Upper lobe of left lung (tissue), 6 donors: ENCODE measurements around the gene DAPK3. TPM values are rescaled to one million over a fixed set of nuclear protein-coding genes. Genes with fewer than 3 reads are reported as not detected.

Source experiments
- ATAC-seq, 2 donors: fragments of 200-7000 bp; cut with Tn5 transposase; one replicate each; pipeline ENCODE4 v1.9.1; 2022; ENCODE audit warnings: mild to moderate bottlenecking in 2 of 2, moderate library complexity in 2 of 2; ENCODE audit not compliant: low FRiP score in 2 of 2
- DNase-seq, 2 donors: peaks; one replicate each; pipeline ENCODE4 v3.0.0-alpha.2; 2019 to 2020
- H3K27ac ChIP-seq, 4 donors: fragments of 200-600 bp; sonication (generic); one replicate each; pipeline ENCODE4 v1.5.1; 2016 to 2019
- H3K27me3 ChIP-seq, 4 donors: fragments of 200-600 bp; sonication (generic); one replicate each; pipeline ENCODE4 v1.5.1; 2017 to 2019
- H3K36me3 ChIP-seq, 4 donors: fragments of 200-600 bp; sonication (generic); one replicate each; pipeline ENCODE4 v1.5.1; 2016 to 2019
- H3K4me1 ChIP-seq, 4 donors: fragments of 200-600 bp; sonication (generic); one replicate each; pipeline ENCODE4 v1.5.1; 2018 to 2019
- H3K4me3 ChIP-seq, 4 donors: fragments of 200-600 bp; sonication (generic); one replicate each; pipeline ENCODE4 v1.5.1; 2017 to 2019; ENCODE audit warnings: mild to moderate bottlenecking in 2 of 4, moderate library complexity in 1 of 4
- H3K9me3 ChIP-seq, 4 donors: fragments of 200-600 bp; sonication (generic); one replicate each; pipeline ENCODE4 v1.5.1; 2018 to 2019
- EP300 ChIP-seq, 4 donors: sonication (generic); formaldehyde crosslinking; IDR thresholded peaks; one replicate each; pipeline ENCODE4 v1.5.1; 2017; ENCODE audit warnings: antibody characterized with exemption in 4 of 4, control low read depth in 2 of 4
- POLR2A ChIP-seq, 4 donors: fragments of 450-650 bp; IDR thresholded peaks; one replicate each; pipeline ENCODE4 v1.5.1; 2016 to 2017; ENCODE audit warnings: antibody characterized with exemption in 4 of 4, mild to moderate bottlenecking in 2 of 4
- POLR2AphosphoS5 ChIP-seq, 2 donors: sonication (generic); formaldehyde crosslinking; IDR thresholded peaks; one replicate each; pipeline ENCODE4 v1.5.1; 2017; ENCODE audit warnings: antibody characterized with exemption in 2 of 2
- WGBS, 2 donors: methylation state at CpG; one replicate each; pipeline ENCODE4 v1.1.5; 2017 to 2018; 5-methylcytosine and 5-hydroxymethylcytosine counted together
- total RNA-seq, 6 donors: library from RNA; depleted of rRNA in 4 of 6; stranded (reverse); fragments of >200 nt in 4 of 6; gene quantifications; one replicate each; pipeline versions ENCODE4 v1.1.0 to v1.2.1, GENCODE V29; 2016 to 2021
- TF ChIP-seq, protein P1 (sequence below), 6 experiments: fragments of 450-650 bp in 4 of 6; fragments of 200-600 bp in 2 of 6; sonication (generic) in 2 of 6; IDR thresholded peaks; one replicate each; pipeline ENCODE4 v1.5.1; 2016 to 2019; ENCODE audit warnings: antibody characterized with exemption in 6 of 6
- donor health status: DM: no; HTN: no; CAD: no; lungs with moderate emphysema.
- donor health status: DM: no; HTN: yes; CAD: no; lungs with severe emphysema.

DAPK3 gene
- total RNA-seq, 6 donors from 2014 or later: 54.3 to 107 (median 80.6) TPM

DNA sequence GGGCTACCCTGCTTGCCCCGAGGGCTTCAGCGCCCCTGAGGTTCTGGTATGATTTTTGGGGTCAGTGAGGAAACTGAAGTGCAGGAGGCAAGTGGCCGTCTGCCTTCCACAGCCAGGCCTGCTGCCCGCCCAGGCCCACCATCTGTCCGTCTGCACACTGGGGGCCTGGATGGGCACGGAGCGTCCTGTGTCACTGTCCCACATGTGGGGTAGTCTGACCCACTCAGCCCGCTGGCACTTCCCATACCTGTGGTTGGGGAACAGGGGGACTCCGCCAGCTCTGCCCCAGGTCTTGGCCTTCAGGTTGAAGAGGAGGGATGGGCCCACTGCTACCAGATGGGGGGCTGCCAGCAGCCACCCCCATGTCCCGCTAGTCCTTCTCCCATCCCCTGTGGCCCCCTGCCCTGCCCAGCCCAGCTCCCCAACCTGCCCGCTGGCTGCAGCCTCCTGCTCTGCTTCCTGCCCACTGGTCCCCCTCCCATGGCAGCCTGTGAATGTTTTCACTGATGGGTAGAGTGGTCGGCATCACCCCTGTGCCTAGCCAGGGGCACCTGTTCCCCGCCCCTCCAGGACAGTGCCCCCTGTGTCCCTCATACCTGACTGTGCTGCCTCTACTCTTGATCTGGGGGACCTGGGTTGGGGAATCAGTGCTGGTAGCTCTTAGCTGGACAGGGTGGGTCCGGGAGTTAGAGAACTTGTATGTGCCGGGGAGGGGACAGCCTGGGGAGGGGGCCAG, 46.2 kb upstream of the DAPK3 start:
- TF ChIP-seq POLR2A (IDR thresholded peaks at IDR 0.05) (no peak), EP300 (IDR thresholded peaks at IDR 0.05) (no peak), POLR2AphosphoS5 (IDR thresholded peaks at IDR 0.05) (no peak)
- TF ChIP-seq, protein P1, sequence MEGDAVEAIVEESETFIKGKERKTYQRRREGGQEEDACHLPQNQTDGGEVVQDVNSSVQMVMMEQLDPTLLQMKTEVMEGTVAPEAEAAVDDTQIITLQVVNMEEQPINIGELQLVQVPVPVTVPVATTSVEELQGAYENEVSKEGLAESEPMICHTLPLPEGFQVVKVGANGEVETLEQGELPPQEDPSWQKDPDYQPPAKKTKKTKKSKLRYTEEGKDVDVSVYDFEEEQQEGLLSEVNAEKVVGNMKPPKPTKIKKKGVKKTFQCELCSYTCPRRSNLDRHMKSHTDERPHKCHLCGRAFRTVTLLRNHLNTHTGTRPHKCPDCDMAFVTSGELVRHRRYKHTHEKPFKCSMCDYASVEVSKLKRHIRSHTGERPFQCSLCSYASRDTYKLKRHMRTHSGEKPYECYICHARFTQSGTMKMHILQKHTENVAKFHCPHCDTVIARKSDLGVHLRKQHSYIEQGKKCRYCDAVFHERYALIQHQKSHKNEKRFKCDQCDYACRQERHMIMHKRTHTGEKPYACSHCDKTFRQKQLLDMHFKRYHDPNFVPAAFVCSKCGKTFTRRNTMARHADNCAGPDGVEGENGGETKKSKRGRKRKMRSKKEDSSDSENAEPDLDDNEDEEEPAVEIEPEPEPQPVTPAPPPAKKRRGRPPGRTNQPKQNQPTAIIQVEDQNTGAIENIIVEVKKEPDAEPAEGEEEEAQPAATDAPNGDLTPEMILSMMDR (IDR thresholded peaks at IDR 0.05): no peak
- no peak overlapping the region for H3K27ac ChIP-seq

DNA sequence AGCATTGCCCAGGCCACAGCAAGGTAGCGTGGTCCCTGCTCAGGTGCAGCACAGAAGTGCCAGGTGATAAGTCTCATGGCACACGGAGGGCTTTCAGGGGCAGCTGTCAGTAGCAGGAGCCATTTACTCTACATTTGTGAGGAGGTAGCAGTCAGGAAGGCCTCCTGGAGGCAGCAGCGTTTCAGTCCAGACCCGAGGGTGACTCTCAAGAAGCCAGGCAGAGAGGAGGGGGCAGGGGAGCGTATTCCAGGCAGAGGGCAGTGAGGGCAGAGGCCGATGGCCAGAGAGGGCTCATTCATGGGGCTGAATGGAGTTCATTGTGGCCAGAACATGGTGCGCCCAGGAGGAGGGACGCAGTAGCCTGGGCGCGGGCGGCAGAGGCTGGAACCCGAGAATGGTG, 45.6 kb upstream of the DAPK3 start:
- no peak overlapping the region for H3K27ac ChIP-seq
- no peak overlapping the region for H3K4me3 ChIP-seq
- peaks cover 10 to 58% (median 30%) of the 10 kb centered on the region in 4 donors for H3K36me3 ChIP-seq
- WGBS, 2 donors: 87% methylated on average over 10 to 11 of the region's 12 CpGs
- peaks cover 25 to 35% (median 29%) of the 10 kb centered on the region in 4 donors for H3K4me1 ChIP-seq
- no peaks in the 10 kb centered on the region for H3K9me3 ChIP-seq
- DNase-seq (no peak), ATAC-seq (no peak)
- TF ChIP-seq POLR2A (IDR thresholded peaks at IDR 0.05): no peak
- TF ChIP-seq, protein P1 (IDR thresholded peaks at IDR 0.05): no peak
- no peak for TF ChIP-seq EP300 (IDR thresholded peaks at IDR 0.05)
- no peak for TF ChIP-seq POLR2AphosphoS5 (IDR thresholded peaks at IDR 0.05)
- no peaks in the 10 kb centered on the region for H3K27me3 ChIP-seq

More for the DNA sequence above, 46.2 kb upstream of the DAPK3 start:
- Histone ChIP-seq H3K4me3 (no peak overlapping the region), H3K9me3 (no peaks in the 10 kb centered on the region), H3K27me3 (no peaks in the 10 kb centered on the region), H3K4me1 (peaks cover 24 to 34% (median 28%) of the 10 kb centered on the region in 4 donors), H3K36me3 (peaks cover 10 to 58% (median 30%) of the 10 kb centered on the region in 4 donors)
- ATAC-seq: no peak
- DNase-seq: no peak
- 96 to 98% methylated on average over 5 to 15 of the region's 15 CpGs for WGBS, 2 donors

DNA sequence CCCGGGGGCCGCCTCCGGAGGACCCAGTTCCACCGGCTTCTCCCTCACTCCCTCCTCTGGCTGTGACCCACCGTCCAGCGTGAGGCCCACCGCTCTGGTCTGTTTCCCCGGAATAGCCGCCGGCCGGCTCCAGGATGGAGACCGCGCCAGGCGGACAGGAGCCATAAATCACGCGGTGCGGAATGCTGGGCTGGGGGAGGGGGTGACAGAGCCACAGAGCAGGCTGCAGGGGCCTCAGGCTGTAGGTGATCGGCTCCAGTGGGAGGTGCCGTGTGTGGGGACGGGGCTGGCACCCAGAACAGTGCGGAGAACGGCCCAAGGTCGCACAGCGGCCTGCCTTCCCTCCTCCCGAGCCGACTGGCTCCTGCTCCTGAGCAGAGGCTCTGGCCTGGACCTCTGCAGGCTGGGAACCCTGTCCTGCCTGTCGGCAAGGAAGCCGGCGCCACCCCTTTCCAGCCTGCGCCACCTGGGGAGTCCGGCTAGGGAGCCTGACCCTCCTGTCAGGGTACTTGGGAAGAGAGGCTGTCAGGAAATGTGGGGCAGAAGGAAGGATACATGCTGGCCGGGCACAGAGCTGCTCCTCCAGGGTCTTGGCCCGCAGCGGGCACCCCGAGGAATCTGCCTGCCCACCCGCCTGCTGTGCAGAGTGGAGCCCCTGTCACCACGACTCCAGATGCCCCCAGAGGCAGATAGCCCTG, 45.0 kb upstream of the DAPK3 start:
- Histone ChIP-seq H3K4me3 (peak overlapping the region in 1 of 4 donors; percentile 28), H3K9me3 (no peaks in the 10 kb centered on the region), H3K27me3 (no peaks in the 10 kb centered on the region), H3K27ac (peak overlapping the region; percentile 46 to 76 (median 54)), H3K36me3 (peaks cover 10 to 61% (median 30%) of the 10 kb centered on the region in 4 donors), H3K4me1 (peaks cover 25 to 40% (median 36%) of the 10 kb centered on the region in 4 donors)
- TF ChIP-seq, protein P1 (IDR thresholded peaks at IDR 0.05): no peak
- TF ChIP-seq POLR2AphosphoS5 (IDR thresholded peaks at IDR 0.05) (no peak), POLR2A (IDR thresholded peaks at IDR 0.05) (no peak), EP300 (IDR thresholded peaks at IDR 0.05) (no peak)
- ATAC-seq (no peak), DNase-seq (peak in 1 of 2 donors; percentile 74)
- 76 to 77% methylated on average over 6 to 37 of the region's 37 CpGs for WGBS, 2 donors

DNA sequence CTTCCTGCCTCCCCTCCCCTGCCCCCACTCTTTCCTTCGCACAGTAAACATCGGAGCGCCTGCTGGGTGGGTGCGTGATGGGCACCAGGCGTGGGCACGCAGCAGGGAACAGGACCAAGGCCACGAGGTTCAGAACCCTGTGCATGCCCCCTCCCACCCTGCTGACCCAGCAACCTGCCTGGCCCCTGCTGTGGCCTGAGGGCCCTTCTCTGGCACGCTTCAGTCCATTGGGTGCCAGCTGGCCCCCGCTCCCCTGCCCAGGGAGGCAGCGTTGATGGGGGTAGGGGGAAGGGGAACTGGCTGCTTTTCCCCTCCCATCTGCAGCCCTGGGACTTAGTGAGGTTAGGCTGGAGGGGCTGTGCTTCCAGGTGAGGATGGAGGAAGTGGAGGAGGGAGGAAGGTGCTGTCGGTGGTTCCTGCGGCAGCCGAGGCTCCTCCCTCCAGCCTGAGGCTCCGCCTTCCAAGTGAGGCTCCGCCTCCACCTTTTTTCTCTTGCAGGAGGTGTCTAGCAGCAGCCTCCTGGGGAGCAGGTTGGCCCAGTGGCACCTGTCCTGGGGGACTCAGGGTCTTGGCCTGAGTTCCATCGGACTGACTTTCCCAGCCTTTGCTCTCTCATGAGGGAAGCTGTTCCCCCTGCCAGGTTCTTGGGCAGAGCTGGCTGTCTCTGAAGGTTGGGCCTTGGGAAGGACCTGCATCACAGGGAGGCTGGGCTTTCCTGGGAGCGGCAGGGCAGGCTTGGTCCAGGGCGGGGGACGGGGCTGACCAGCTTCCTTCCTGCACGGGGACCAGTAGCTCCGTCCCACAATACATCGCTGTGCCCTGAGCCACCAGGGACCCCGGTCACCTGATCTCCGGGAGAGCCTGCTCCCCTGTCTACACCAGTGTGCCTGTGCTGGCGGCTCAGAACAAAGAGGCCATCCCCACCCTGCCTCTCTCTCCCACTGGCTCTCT, 43.9 kb upstream of the DAPK3 start:
- H3K27ac ChIP-seq: peak overlapping the region in 3 of 4 donors; percentile 46 to 76 (median 48)
- TF ChIP-seq, protein P1 (IDR thresholded peaks at IDR 0.05): no peak
- TF ChIP-seq POLR2AphosphoS5 (IDR thresholded peaks at IDR 0.05) (peak; percentile 13 to 41), EP300 (IDR thresholded peaks at IDR 0.05) (no peak), POLR2A (IDR thresholded peaks at IDR 0.05) (no peak)
- no peaks in the 10 kb centered on the region for H3K27me3 ChIP-seq
- peaks cover 10 to 57% (median 31%) of the 10 kb centered on the region in 4 donors for H3K36me3 ChIP-seq
- 63 to 72% methylated on average over 13 to 24 of the region's 25 CpGs for WGBS, 2 donors
- DNase-seq (peak; percentile 34 to 62), ATAC-seq (no peak)
- no peaks in the 10 kb centered on the region for H3K9me3 ChIP-seq
- H3K4me3 ChIP-seq: peak overlapping the region in 1 of 4 donors; percentile 28
- peaks cover 34 to 50% (median 45%) of the 10 kb centered on the region in 4 donors for H3K4me1 ChIP-seq
